Activated T-cell treated with anti-CD3 and anti-CD28 coated beads, Interleukin-2, amount 50 U/mL, for 24 hours (primary cell): Measurements from ENCODE around the gene CNGA1.
A peak's percentile ranks its signal among the peaks of the same experiment; 100 is the strongest.
"Not testable (repeated sequence)": the region's sequence is repeated elsewhere in the genome, so short reads cannot be mapped to it uniquely, and the experiment has no call there.

Source experiments
- DNase-seq: peaks from one replicate; pipeline ENCODE4 v3.0.0-alpha.2; 2020
- H3K27ac Mint-ChIP-seq: 2 replicates; pipeline ENCODE4 v1.8.0; 2020; ENCODE audit warnings: mild to moderate bottlenecking, mixed read lengths
- H3K27me3 Mint-ChIP-seq: 2 replicates; pipeline ENCODE4 v1.8.0; 2020; ENCODE audit warnings: mixed read lengths
- H3K36me3 Mint-ChIP-seq: 2 replicates; pipeline ENCODE4 v1.8.0; 2020; ENCODE audit warnings: low read depth, mixed read lengths
- H3K4me1 Mint-ChIP-seq: 2 replicates; pipeline ENCODE4 v1.8.0; 2020; ENCODE audit warnings: low read depth, mixed read lengths
- H3K4me3 Mint-ChIP-seq: 2 replicates; pipeline ENCODE4 v1.8.0; 2020; ENCODE audit warnings: mild to moderate bottlenecking, moderate library complexity, mixed read lengths
- H3K9me3 Mint-ChIP-seq: 2 replicates; pipeline ENCODE4 v1.8.0; 2020; ENCODE audit warnings: mixed read lengths

Gene CNGA1

DNA sequence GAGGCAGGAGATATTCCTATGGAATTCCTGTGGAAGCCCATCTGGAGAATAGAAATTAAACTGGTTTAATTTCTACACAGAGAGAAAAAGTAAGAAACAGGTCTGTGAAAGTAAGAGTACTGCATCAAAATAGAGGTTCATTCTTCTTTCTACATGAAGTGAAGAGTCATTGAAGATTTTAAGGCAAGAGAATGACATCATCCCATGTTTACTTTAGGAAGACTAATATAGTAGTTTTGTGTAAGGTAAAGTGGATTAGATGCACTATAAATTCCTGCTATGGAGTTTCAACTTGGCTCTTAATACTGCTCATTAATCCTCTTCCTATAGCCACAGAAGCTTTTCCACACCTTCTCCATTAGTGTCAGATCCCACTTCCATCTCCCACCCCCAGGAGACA, 47.6 kb downstream of the CNGA1 start:
- H3K4me3 Mint-ChIP-seq: no peak overlapping the region
- no peak overlapping the region for H3K27ac Mint-ChIP-seq
- no peaks in the 10 kb centered on the region for H3K9me3 Mint-ChIP-seq
- no peaks in the 10 kb centered on the region for H3K36me3 Mint-ChIP-seq
- peaks cover 9% of the 10 kb centered on the region for H3K27me3 Mint-ChIP-seq
- DNase-seq: no peak
- H3K4me1 Mint-ChIP-seq: no peaks in the 10 kb centered on the region

DNA sequence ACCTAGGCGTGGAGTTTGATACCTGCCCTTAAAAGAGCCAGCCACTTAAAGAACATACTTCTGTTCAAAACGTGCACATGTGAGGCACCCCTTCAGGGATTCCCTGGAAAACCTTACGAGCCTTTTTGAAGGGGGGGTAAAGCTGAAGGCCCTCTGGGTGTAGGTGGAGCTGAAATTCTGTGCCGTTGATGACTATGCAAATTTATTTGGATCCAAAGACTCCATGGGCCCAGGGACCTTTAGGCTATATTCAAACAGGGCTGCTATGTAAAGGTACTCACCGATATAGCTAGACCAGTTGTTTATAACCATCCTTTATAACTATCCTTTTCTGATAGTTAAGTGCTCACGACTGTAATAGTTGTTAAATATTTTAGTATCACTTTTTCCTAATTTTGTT, 61.8 kb downstream of the CNGA1 start:
- Mint-ChIP-seq H3K27me3 (peaks cover 3% of the 10 kb centered on the region), H3K4me1 (no peaks in the 10 kb centered on the region), H3K9me3 (no peaks in the 10 kb centered on the region), H3K27ac (no peak overlapping the region), H3K36me3 (no peaks in the 10 kb centered on the region), H3K4me3 (no peak overlapping the region)
- no peak for DNase-seq

- DNase-seq: no peak
- Mint-ChIP-seq H3K9me3 (no peaks in the 10 kb centered on the region), H3K4me1 (no peaks in the 10 kb centered on the region), H3K36me3 (no peaks in the 10 kb centered on the region), H3K27ac (no peak overlapping the region), H3K4me3 (no peak overlapping the region), H3K27me3 (peaks cover 3% of the 10 kb centered on the region)
These were observed 62.2 kb downstream of the CNGA1 start for GRCh38 chr4:47954245-47954644.

- no peak overlapping the region for H3K4me3 Mint-ChIP-seq
- H3K9me3 Mint-ChIP-seq: no peaks in the 10 kb centered on the region
- no peak for DNase-seq
- H3K4me1 Mint-ChIP-seq: no peaks in the 10 kb centered on the region
- H3K36me3 Mint-ChIP-seq: no peaks in the 10 kb centered on the region
- H3K27ac Mint-ChIP-seq: no peak overlapping the region
- no peaks in the 10 kb centered on the region for H3K27me3 Mint-ChIP-seq
These were observed 70.4 kb downstream of the CNGA1 start for GRCh38 chr4:47945930-47946726.

DNA sequence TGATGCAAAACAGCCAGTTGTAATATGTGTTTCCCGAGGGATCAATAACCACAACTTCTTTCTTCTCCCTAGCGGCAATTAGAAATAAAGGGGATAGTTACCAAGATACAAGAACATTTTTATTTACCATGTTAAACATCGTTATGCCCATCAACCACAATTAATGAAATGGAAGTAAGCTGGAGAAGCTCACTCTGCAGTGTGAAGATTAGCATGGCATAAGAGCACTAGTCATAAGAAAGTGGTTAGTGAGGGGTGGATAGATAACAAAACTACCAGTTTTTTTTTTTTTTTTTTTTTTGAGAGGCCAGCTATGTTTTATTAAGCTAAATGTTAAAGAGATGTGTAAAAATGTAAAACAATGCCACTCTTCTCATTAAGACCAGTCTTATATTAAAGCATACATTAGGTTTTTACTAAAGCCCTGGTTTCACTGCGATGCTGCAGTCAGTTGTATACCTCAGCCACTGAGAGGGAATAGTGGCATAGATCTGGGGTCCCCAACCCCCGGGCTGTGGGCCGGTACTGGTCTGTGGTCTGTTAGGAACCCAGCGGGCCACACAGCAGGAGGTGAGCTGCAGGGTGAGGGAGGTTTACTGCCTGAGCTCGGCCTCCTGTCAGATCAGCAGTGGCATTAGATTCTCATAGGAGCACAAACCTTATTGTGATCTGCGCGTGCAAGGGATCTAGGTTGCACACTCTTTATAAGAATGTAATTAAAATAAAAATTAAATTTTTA, 74.2 kb downstream of the CNGA1 start:
- no peaks in the 10 kb centered on the region for H3K27me3 Mint-ChIP-seq

GRCh38 chr4:47939456-47939855, 77.0 kb downstream of the CNGA1 start:
- H3K4me1 Mint-ChIP-seq: no peaks in the 10 kb centered on the region
- H3K4me3 Mint-ChIP-seq: no peak overlapping the region
- no peaks in the 10 kb centered on the region for H3K9me3 Mint-ChIP-seq
- no peaks in the 10 kb centered on the region for H3K27me3 Mint-ChIP-seq
- H3K36me3 Mint-ChIP-seq: no peaks in the 10 kb centered on the region
- H3K27ac Mint-ChIP-seq: no peak overlapping the region
- DNase-seq: no peak

More for the DNA sequence above, 74.2 kb downstream of the CNGA1 start:
- Mint-ChIP-seq H3K27ac (no peak overlapping the region), H3K4me3 (no peak overlapping the region), H3K36me3 (no peaks in the 10 kb centered on the region), H3K9me3 (no peaks in the 10 kb centered on the region), H3K4me1 (no peaks in the 10 kb centered on the region)
- DNase-seq: no peak

DNA sequence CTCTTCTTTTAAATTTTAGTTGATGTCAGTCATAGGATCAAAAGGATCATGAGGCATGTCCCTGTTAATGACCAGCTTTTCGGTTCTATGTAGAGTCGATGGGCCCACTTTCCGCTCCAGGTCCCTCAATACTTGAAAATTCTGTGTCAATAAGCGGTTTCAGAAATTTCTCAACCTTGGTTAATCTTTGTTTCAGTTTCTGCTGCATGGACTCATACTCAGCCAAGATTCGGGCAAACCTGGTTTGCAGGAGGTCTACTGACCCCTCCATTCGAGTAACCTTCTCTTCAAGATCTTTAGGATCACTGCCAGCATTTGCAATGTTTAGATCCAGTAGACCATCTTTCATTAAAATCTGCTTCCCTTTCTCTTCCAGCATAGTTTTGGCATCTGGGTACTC, 80.1 kb downstream of the CNGA1 start:
- no peaks in the 10 kb centered on the region for H3K27me3 Mint-ChIP-seq
- H3K27ac Mint-ChIP-seq: no peak overlapping the region
- H3K9me3 Mint-ChIP-seq: no peaks in the 10 kb centered on the region
- H3K36me3 Mint-ChIP-seq: no peaks in the 10 kb centered on the region
- no peak for DNase-seq
- no peaks in the 10 kb centered on the region for H3K4me1 Mint-ChIP-seq
- H3K4me3 Mint-ChIP-seq: no peak overlapping the region

DNA sequence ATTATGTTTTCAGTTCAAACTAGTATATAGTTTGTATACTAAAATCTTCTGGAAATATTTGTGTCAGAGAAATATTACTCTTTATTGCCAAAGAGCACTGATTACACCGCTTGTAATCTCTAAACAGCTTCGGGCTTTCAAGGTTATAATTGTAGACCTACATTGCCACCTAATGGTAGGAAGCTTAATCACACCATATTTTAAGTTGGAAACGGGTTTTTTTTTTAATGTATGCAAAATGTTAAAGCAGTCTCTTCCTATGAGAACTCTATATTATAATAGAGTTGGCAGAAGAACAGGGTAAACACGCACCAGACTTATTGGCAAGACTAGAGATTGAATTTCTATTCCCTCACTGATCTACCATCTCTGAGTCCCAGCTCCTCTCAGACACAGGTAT, 82.6 kb downstream of the CNGA1 start:
- H3K4me3 Mint-ChIP-seq: no peak overlapping the region
- no peaks in the 10 kb centered on the region for H3K27me3 Mint-ChIP-seq
- H3K9me3 Mint-ChIP-seq: no peaks in the 10 kb centered on the region
- no peaks in the 10 kb centered on the region for H3K36me3 Mint-ChIP-seq
- H3K27ac Mint-ChIP-seq: no peak overlapping the region
- peaks cover 5% of the 10 kb centered on the region for H3K4me1 Mint-ChIP-seq
- no peak for DNase-seq

DNA sequence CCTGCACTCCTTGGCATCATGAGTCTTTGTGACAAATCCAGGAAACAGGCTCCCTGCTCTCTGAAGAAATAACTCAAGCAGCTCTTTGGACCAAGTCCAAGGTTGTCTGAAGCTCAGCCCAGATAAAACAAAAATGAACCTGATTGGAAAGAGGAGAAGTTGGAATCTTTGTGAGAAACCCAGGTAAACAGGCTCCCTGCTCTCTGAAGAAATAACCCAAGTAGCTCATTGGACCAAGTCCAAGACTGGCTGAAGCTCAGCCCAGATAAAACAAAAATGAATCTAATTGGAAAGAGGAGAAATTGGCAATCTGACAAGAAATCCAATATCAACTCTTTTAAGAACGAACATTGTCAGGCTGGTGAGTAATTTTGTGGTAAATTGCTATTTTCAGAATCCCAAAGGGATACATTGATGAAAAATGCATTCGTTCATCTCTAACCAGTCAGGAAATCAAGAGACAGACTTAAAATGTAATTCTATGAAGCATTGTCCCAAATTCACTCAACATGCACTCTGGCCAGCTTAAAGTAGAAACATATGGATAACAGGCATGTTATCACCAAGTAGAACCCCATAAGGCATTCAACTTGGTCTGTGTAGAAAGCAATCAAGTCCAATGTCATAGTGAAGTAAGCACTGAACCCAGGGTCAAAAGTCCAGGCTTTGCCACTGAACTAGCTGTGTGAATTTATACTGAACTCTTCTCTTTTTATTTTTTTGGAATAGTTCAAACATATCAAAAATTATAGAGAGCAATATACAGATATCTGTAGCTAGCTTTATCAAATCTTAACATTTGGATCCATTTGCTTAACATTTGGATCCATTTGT, 85.3 kb downstream of the CNGA1 start:
- no peak overlapping the region for H3K4me3 Mint-ChIP-seq
- H3K9me3 Mint-ChIP-seq: no peaks in the 10 kb centered on the region
- H3K36me3 Mint-ChIP-seq: no peaks in the 10 kb centered on the region
- H3K27me3 Mint-ChIP-seq: peaks cover 4% of the 10 kb centered on the region
- H3K27ac Mint-ChIP-seq: no peak overlapping the region
- H3K4me1 Mint-ChIP-seq: peaks cover 12% of the 10 kb centered on the region
- DNase-seq: no peak

DNA sequence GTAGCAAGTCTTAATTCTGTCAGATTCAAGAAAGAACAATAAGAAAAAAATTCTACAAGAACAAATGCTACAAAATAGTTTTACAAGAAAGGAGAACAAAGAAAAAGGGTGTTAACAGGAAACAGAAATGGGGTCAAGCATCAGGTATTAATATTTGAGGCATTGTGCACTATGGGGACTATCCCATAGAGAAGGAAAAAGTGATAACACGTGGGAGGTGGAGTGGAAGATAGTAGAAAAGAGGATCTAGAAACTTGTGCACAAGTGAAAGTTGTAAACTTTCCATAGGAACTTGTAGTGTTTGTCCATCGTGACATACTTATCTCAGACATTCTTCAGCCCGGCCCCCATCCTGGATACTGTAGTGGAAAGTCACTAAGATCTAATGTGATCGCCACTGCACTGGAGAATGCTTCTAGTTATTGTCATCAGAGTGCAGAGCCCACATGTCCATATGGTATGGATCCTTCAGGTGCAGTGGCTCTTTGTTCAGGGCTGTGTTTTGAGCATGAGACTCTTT, 86.7 kb downstream of the CNGA1 start:
- Mint-ChIP-seq H3K4me1 (peaks cover 12% of the 10 kb centered on the region), H3K9me3 (no peaks in the 10 kb centered on the region), H3K36me3 (no peaks in the 10 kb centered on the region), H3K4me3 (no peak overlapping the region), H3K27ac (no peak overlapping the region), H3K27me3 (peaks cover 12% of the 10 kb centered on the region)
- no peak for DNase-seq

DNA sequence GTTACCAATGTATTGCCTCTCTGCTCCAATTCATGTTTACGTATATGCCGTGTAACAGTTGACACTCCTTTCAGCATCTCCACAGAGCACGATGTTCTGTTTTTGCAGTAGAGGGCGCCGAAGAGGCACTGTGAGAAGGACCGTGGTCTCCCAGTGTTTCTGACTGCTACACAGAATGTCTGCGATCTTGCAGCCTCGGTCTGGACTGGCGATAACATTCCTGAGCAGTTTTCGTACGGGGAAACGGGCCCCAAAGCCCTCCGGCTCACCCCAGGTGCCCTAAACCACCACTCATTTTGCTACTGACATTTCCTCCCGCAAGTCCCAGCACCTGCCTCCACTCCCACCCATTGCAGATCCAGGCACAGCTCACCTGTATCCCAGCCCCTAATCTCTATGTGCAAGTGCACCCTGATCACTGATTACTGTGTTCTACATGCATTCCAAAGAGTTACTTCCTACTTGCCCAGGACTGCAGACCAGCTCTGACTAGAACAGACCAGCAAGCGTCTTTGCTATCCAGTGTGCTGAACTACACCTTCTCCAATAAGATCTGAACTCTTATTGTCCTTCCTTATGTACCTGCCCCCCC, 89.7 kb downstream of the CNGA1 start:
- no peak overlapping the region for H3K27ac Mint-ChIP-seq
- peak; percentile 53 for DNase-seq
- peaks cover 15% of the 10 kb centered on the region for H3K27me3 Mint-ChIP-seq
- H3K9me3 Mint-ChIP-seq: no peaks in the 10 kb centered on the region
- H3K4me3 Mint-ChIP-seq: peak overlapping the region; percentile 25
- H3K36me3 Mint-ChIP-seq: no peaks in the 10 kb centered on the region
- peaks cover 12% of the 10 kb centered on the region for H3K4me1 Mint-ChIP-seq

- peaks cover 20% of the 10 kb centered on the region for H3K27me3 Mint-ChIP-seq
- not testable (repeated sequence) for H3K9me3 Mint-ChIP-seq, H3K4me3 Mint-ChIP-seq, DNase-seq, H3K27ac Mint-ChIP-seq, H3K36me3 Mint-ChIP-seq, H3K4me1 Mint-ChIP-seq
These were observed 93.2 kb downstream of the CNGA1 start for GRCh38 chr4:47923261-47923608.

GRCh38 chr4:47922436-47923260, 93.8 kb downstream of the CNGA1 start:
- H3K27ac Mint-ChIP-seq, H3K4me3 Mint-ChIP-seq, DNase-seq, H3K36me3 Mint-ChIP-seq, H3K4me1 Mint-ChIP-seq, H3K9me3 Mint-ChIP-seq: not testable (repeated sequence)
- peaks cover 20% of the 10 kb centered on the region for H3K27me3 Mint-ChIP-seq

GRCh38 chr4:47917163-47917562, 99.3 kb downstream of the CNGA1 start:
- H3K27ac Mint-ChIP-seq, H3K27me3 Mint-ChIP-seq, H3K4me3 Mint-ChIP-seq, H3K9me3 Mint-ChIP-seq, DNase-seq: not testable (repeated sequence)
- Mint-ChIP-seq H3K36me3 (peaks cover 17% of the 10 kb centered on the region), H3K4me1 (peaks cover 19% of the 10 kb centered on the region)
